ENCODE measurements around the gene NAA38.

DNA sequence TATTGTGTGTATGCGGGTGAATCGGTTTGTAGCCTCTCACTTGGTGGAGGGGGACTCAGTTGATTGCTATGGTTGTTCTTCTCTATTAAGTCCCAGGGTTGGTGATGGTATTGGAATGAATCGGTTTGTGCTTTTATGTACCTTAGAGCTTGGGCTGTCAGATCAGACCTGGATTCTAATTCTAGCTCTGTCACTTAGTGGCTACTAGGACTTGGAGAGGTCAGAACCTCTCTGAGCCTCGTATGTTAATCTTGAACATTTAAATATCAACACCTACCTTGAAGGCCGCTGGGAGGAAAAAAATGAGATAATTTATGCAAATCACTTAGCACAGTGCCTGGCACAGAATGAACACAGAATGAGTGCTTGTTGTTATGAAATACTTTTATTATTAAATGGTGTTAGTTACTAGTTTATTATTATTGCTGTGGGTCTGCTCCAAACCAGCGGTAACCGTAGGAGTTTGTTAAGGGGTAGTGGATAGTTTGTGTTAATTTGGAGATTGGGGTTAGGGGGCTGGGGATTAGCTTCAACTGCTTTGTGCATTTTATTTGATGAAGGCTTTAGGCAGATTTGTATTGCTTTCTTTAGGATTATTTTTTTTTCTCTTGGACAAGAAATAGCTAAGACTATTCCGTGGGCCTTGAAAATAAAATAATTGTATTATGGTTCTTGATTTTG is 19.8 kb downstream of the NAA38 start:
- TF ChIP-seq, protein P1, sequence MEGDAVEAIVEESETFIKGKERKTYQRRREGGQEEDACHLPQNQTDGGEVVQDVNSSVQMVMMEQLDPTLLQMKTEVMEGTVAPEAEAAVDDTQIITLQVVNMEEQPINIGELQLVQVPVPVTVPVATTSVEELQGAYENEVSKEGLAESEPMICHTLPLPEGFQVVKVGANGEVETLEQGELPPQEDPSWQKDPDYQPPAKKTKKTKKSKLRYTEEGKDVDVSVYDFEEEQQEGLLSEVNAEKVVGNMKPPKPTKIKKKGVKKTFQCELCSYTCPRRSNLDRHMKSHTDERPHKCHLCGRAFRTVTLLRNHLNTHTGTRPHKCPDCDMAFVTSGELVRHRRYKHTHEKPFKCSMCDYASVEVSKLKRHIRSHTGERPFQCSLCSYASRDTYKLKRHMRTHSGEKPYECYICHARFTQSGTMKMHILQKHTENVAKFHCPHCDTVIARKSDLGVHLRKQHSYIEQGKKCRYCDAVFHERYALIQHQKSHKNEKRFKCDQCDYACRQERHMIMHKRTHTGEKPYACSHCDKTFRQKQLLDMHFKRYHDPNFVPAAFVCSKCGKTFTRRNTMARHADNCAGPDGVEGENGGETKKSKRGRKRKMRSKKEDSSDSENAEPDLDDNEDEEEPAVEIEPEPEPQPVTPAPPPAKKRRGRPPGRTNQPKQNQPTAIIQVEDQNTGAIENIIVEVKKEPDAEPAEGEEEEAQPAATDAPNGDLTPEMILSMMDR (IDR thresholded peaks at IDR 0.05): no peak
- TF ChIP-seq EZH2phosphoT487 (IDR thresholded peaks at IDR 0.05) (no peak), EZH2 (IDR thresholded peaks at IDR 0.05) (no peak)
